A549 (cell line): ENCODE results near the gene BCAS3. TPM values are rescaled to one million over a fixed set of nuclear protein-coding genes. Genes with fewer than 3 reads are reported as not detected.
A peak's percentile ranks its signal among the peaks of the same experiment; 100 is the strongest.

Experiments used
- ATAC-seq, 2 experiments: fragments of 200-7000 bp in 1 of 2; fragments of >200 bp in 1 of 2; cut with Nextera tagmentation in 1 of 2; cut with Tn5 transposase in 1 of 2; 3 replicates each; pipeline versions ENCODE4 v1.8.0 to v1.9.1; 2018 to 2020; ENCODE audit warnings: mild to moderate bottlenecking in 1 of 2, moderate library complexity in 1 of 2
- CTCF ChIA-PET: fragments of 300-600 bp; sonication (Branson Sonifier 250); formaldehyde crosslinking; extraction: SDS; loops from one replicate; lab custom pipeline; 2021; ENCODE audit warnings: antibody characterized with exemption, inconsistent platforms; lab: Yijun Ruan, JAX
- POLR2A ChIA-PET: fragments of 350-600 bp; formaldehyde crosslinking; extraction: SDS; loops from one replicate; lab custom pipeline; 2021; ENCODE audit warnings: antibody characterized with exemption, inconsistent platforms; lab: Yijun Ruan, JAX
- DNase-seq, 2 experiments: peaks; one replicate each; pipeline versions ENCODE4 v3.0.0 to v3.0.0-alpha.2; 2011 to 2016; ENCODE audit warnings: low read depth in 1 of 2, low spot score in 1 of 2
- FAIRE-seq: peaks from 2 replicates; lab custom pipeline; 2011; peaks lifted over from hg19 to GRCh38; lab: Jason Lieb, UNC
- H3K27ac ChIP-seq, 2 experiments: fragments of >200 bp; sonication (Bioruptor Twin); formaldehyde crosslinking; 3 replicates each; pipeline ENCODE4 v1.5.1; 2016 to 2017
- H3K4me1 ChIP-seq: fragments of >200 bp; sonication (Bioruptor Twin); formaldehyde crosslinking; 3 replicates; pipeline ENCODE4 v1.6.1; 2016
- H3K4me2 ChIP-seq: fragments of >200 bp; sonication (Bioruptor Twin); formaldehyde crosslinking; 3 replicates; pipeline ENCODE4 v1.6.1; 2016
- H3K4me3 ChIP-seq: fragments of >200 bp; sonication (Bioruptor Twin); formaldehyde crosslinking; 3 replicates; pipeline ENCODE4 v1.5.1; 2016
- H3K9me3 ChIP-seq: fragments of >200 bp; sonication (Bioruptor Twin); formaldehyde crosslinking; 3 replicates; pipeline ENCODE4 v1.6.1; 2016
- BCL3 ChIP-seq: fragments of >200 bp; sonication (Bioruptor Twin); formaldehyde crosslinking; IDR thresholded peaks from 3 replicates; pipeline ENCODE4 v1.6.1; 2016
- CBX8 ChIP-seq: fragments of 200-600 bp; sonication (generic); IDR thresholded peaks from 2 replicates; pipeline ENCODE4 v1.6.1; 2016
- CTCF ChIP-seq: fragments of >200 bp; sonication (Bioruptor Twin); formaldehyde crosslinking; IDR thresholded peaks from 3 replicates; pipeline ENCODE4 v1.5.1; 2016
- EP300 ChIP-seq, 2 experiments: fragments of >200 bp; sonication (Bioruptor Twin); formaldehyde crosslinking; IDR thresholded peaks; 2 replicates in 1 of 2; 3 replicates in 1 of 2; pipeline ENCODE4 v1.6.1; 2016 to 2017
- FOSB ChIP-seq: fragments of 250-450 bp; sonication (Bioruptor Pico); IDR thresholded peaks from 2 replicates; pipeline ENCODE4 v1.5.0; 2020; ENCODE audit warnings: mild to moderate bottlenecking, moderate library complexity
- GATA3 ChIP-seq: IDR thresholded peaks from 2 replicates; pipeline ENCODE4 v1.6.1; 2012; ENCODE audit warnings: borderline replicate concordance
- HDAC2 ChIP-seq: fragments of 200-600 bp; sonication (generic); IDR thresholded peaks from 2 replicates; pipeline ENCODE4 v1.6.1; 2016
- HMGXB4 ChIP-seq: fragments of 250-450 bp; sonication (Bioruptor Pico); IDR thresholded peaks from 2 replicates; pipeline ENCODE4 v1.5.0; 2021; ENCODE audit warnings: mild to moderate bottlenecking, moderate library complexity, borderline replicate concordance
- HOXB13 ChIP-seq: fragments of 250-450 bp; sonication (Bioruptor Pico); IDR thresholded peaks from 2 replicates; pipeline ENCODE4 v1.5.0; 2020; ENCODE audit warnings: low read depth, mild to moderate bottlenecking, moderate library complexity
- MAZ ChIP-seq: fragments of 150-350 bp; IDR thresholded peaks from 2 replicates; pipeline ENCODE4 v1.6.1; 2014; ENCODE audit warnings: antibody characterized with exemption, low read depth, low read length, borderline replicate concordance
- MYC ChIP-seq: IDR thresholded peaks from 2 replicates; pipeline ENCODE4 v1.6.1; 2012; ENCODE audit warnings: mild to moderate bottlenecking, inconsistent platforms, low read length, improper control_type of control experiment, borderline replicate concordance
- PHF8 ChIP-seq: fragments of 200-600 bp; sonication (generic); IDR thresholded peaks from 2 replicates; pipeline ENCODE4 v1.6.1; 2016; ENCODE audit warnings: low read depth, mild to moderate bottlenecking, antibody characterized with exemption, moderate library complexity, borderline replicate concordance
- RAD21 ChIP-seq, 2 experiments: fragments of >200 bp in 1 of 2; sonication (Bioruptor Twin) in 1 of 2; formaldehyde crosslinking in 1 of 2; IDR thresholded peaks in 1 of 2; conservative IDR thresholded peaks in 1 of 2; 2 replicates in 1 of 2; 3 replicates in 1 of 2; pipeline ENCODE4 v1.6.1; 2012 to 2018; ENCODE audit warnings: inconsistent platforms in 1 of 2
- RARB ChIP-seq: fragments of 250-450 bp; sonication (Bioruptor Pico); IDR thresholded peaks from 2 replicates; pipeline ENCODE4 v1.8.0; 2021; ENCODE audit warnings: mild to moderate bottlenecking, moderate library complexity
- REST ChIP-seq: fragments of 200-600 bp; sonication (generic); IDR thresholded peaks from 2 replicates; pipeline ENCODE4 v1.6.1; 2016; ENCODE audit warnings: antibody characterized with exemption, mild to moderate bottlenecking, moderate library complexity
- RFX5 ChIP-seq: fragments of 450-650 bp; IDR thresholded peaks from 2 replicates; pipeline ENCODE4 v1.7.1; 2014; ENCODE audit warnings: antibody characterized with exemption, mild to moderate bottlenecking, moderate library complexity
- SMC3 ChIP-seq: fragments of >200 bp; sonication (Bioruptor Twin); formaldehyde crosslinking; IDR thresholded peaks from 3 replicates; pipeline ENCODE4 v1.6.1; 2018; ENCODE audit warnings: inconsistent platforms
- TP53 ChIP-seq: fragments of 250-450 bp; sonication (Bioruptor Pico); IDR thresholded peaks from 2 replicates; pipeline ENCODE4 v1.5.0; 2021; ENCODE audit warnings: mild to moderate bottlenecking, moderate library complexity
- ZFP36 ChIP-seq: fragments of 450-650 bp; IDR thresholded peaks from 2 replicates; pipeline ENCODE4 v1.6.1; 2014; ENCODE audit warnings: borderline replicate concordance; ENCODE audit not compliant: partially characterized antibody
- ZNF302 ChIP-seq: fragments of 250-450 bp; sonication (Bioruptor Pico); IDR thresholded peaks from 2 replicates; pipeline ENCODE4 v1.9.0; 2021; ENCODE audit warnings: inconsistent platforms, mild to moderate bottlenecking, moderate library complexity
- WGBS: methylation state at CpG from one replicate; pipeline ENCODE4 v1.1.6; 2017; ENCODE audit errors: missing lambda C conversion rate; 5-methylcytosine and 5-hydroxymethylcytosine counted together
- polyA plus RNA-seq, 4 experiments: library from polyadenylated mRNA; depleted of rRNA in 3 of 4; stranded (reverse); fragments of >200 nt; fragmentation: RNase III in 1 of 4; extraction: RNeasy Plus Mini Kit Qiagen cat#74134 plus additional on column Dnase treatment in 1 of 4; gene quantifications; 2 replicates in 3 of 4; 3 replicates in 1 of 4; pipeline ENCODE4 v1.2.3, GENCODE V29; 2011 to 2017

BCAS3 gene
- polyA plus RNA-seq, 2 of the 4 experiments (the other 2 are of a cell fraction): 14.7 to 43.4 TPM

- Histone ChIP-seq H3K4me2 (no peak overlapping the region), H3K9me3 (no peaks in the 10 kb centered on the region), H3K27ac (no peak overlapping the region), H3K4me1 (peaks cover 9% of the 10 kb centered on the region; the same call in 2 of the 3 replicates), H3K4me3 (no peak overlapping the region)
- POLR2A ChIA-PET: interaction anchor here (0.6 kb wide), 1 partner anchor 158 kb away, joined by 4 read pairs; no protein-coding TSS in a partner anchor
- no peak for TF ChIP-seq MYC
- no peak for TF ChIP-seq HMGXB4 (CRISPR knock-in tag)
- peak; percentile 32; the same call in 2 of the 3 replicates for TF ChIP-seq CTCF
- TF ChIP-seq RAD21 (conservative IDR thresholded peaks at IDR 0.05 in 1 of 2, IDR thresholded peaks at IDR 0.05 in 1 of 2): 0 out of 5 replicates have a peak, but pooled peaks of 1 of the 2 experiments have one; percentile 16
- TF ChIP-seq ZFP36: no peak
- no peak for TF ChIP-seq PHF8
- TF ChIP-seq CBX8: no peak
- TF ChIP-seq RARB (CRISPR knock-in tag): no peak
- no peak for TF ChIP-seq FOSB (CRISPR knock-in tag)
- no peak for TF ChIP-seq ZNF302 (CRISPR knock-in tag)
- no peak for TF ChIP-seq GATA3
- no peak for TF ChIP-seq BCL3
- peak; percentile 21; the same call in 1 of the 3 replicates for TF ChIP-seq SMC3
- TF ChIP-seq HDAC2: no peak
- TF ChIP-seq RFX5: no peak
- FAIRE-seq: no peak
- peak; percentile 17 to 30; a peak in 4 of 6 replicates for ATAC-seq
- CTCF ChIA-PET: interaction anchor here (0.6 to 3.0 kb wide), 12 partner anchors 11 to 673 kb away, joined by 3 to 21 read pairs (median 6); no protein-coding TSS in a partner anchor
- peak in 1 of 2 experiments; percentile 51 for DNase-seq
- 78% methylated on average over 3 of the region's 3 CpGs for WGBS
Measured at GRCh38 chr17:61393550-61393903, 715.9 kb downstream of the BCAS3 start.

- ATAC-seq (no peak), DNase-seq (no peak)
- H3K4me3 ChIP-seq: no peak overlapping the region
- POLR2A ChIA-PET: interaction anchor here (0.6 kb wide), 1 partner anchor 158 kb away, joined by 4 read pairs; no protein-coding TSS in a partner anchor
- peaks cover 11% of the 10 kb centered on the region; the same call in 2 of the 3 replicates for H3K4me1 ChIP-seq
- no peaks in the 10 kb centered on the region for H3K9me3 ChIP-seq
- H3K4me2 ChIP-seq: no peak overlapping the region
- H3K27ac ChIP-seq: peak overlapping the region in 1 of 2 experiments; percentile 56; a peak in 3 of 6 replicates
- 85% methylated on average over 7 of the region's 7 CpGs for WGBS
- TF ChIP-seq HOXB13 (CRISPR knock-in tag): no peak
- TF ChIP-seq EP300 (IDR thresholded peaks at IDR 0.05): no peak
- TF ChIP-seq RFX5: no peak
- no peak for TF ChIP-seq TP53
- 0 out of 3 replicates have a peak, but pooled peaks have one; percentile 1 for TF ChIP-seq SMC3
- TF ChIP-seq REST: no peak
- TF ChIP-seq MAZ: no peak
- no peak for TF ChIP-seq BCL3
- TF ChIP-seq HMGXB4 (CRISPR knock-in tag): no peak
- TF ChIP-seq, all 56 proteins: peak for 1
- no peak for FAIRE-seq
- CTCF ChIA-PET: interaction anchor here (0.5 to 3.0 kb wide), 14 partner anchors 11 to 673 kb away, joined by 3 to 21 read pairs (median 4); no protein-coding TSS in a partner anchor
Measured at GRCh38 chr17:61393904-61394629, 716.4 kb downstream of the BCAS3 start.
